ENCODE measurements around the gene SCAMP4.
"Not testable (repeated sequence)": the region's sequence is repeated elsewhere in the genome, so short reads cannot be mapped to it uniquely, and the experiment has no call there.

GRCh38 chr19:1885398-1886119, 19.6 kb upstream of the SCAMP4 start, which contains the start of gene ABHD17A:
- TF ChIP-seq CTCF (conservative IDR thresholded peaks at IDR 0.05; ENCODE audit: low read length); EZH2phosphoT487 (IDR thresholded peaks at IDR 0.05; ENCODE audit: borderline replicate concordance, low read depth, low read length): not testable (repeated sequence)

Data from OCI-LY7 (cell line).